Fibroblast of skin of scalp (primary cell): ENCODE measurements around the gene PRR36. TPM values are rescaled to one million over a fixed set of nuclear protein-coding genes. Genes with fewer than 3 reads are reported as not detected.
"Not testable (repeated sequence)": the region's sequence is repeated elsewhere in the genome, so short reads cannot be mapped to it uniquely, and the experiment has no call there.

Experiments
- DNase-seq: peaks from one replicate; pipeline ENCODE4 v3.0.0-alpha.2; 2013
- polyA plus RNA-seq, 2 experiments: library from polyadenylated mRNA; unstranded; fragments of 120-200 nt; gene quantifications; one replicate each; pipeline ENCODE4 v1.2.1, GENCODE V29; 2013; ENCODE audit not compliant: insufficient read length in 2 of 2

Gene PRR36
- not detected for polyA plus RNA-seq (2013, experiment 1 of 2; ENCODE audit: insufficient read length)
- polyA plus RNA-seq (2013, experiment 2 of 2; ENCODE audit: insufficient read length), result 0.26 TPM

GRCh38 chr19:7874076-7874896 lies at the start of gene PRR36:
TSS of gene PRR36 (minus strand) at chr19:7874390. CDS start at chr19:7873689, 701 bp downstream.
- no peak for DNase-seq

- no peak for DNase-seq
Observed at GRCh38 chr19:7923295-7924191, 49.4 kb upstream of the PRR36 start.

- DNase-seq, result no peak
Observed at GRCh38 chr19:7922836-7923195, 48.6 kb upstream of the PRR36 start.

GRCh38 chr19:7921967-7922835 lies 48.0 kb upstream of the PRR36 start:
- DNase-seq, result no peak

- DNase-seq, result no peak
Observed at GRCh38 chr19:7921302-7921966, 47.2 kb upstream of the PRR36 start.

- DNase-seq, result peak; percentile 97
Observed at GRCh38 chr19:7920519-7921301, 46.5 kb upstream of the PRR36 start.

- peak; percentile 96 for DNase-seq
Observed at GRCh38 chr19:7919610-7920518, 45.7 kb upstream of the PRR36 start, which contains the start of gene SNAPC2. TSS of gene SNAPC2 (plus strand) at chr19:7920338. CDS start at chr19:7920367, 29 bp downstream.

- DNase-seq, result no peak
Observed at GRCh38 chr19:7918615-7919421, 44.6 kb upstream of the PRR36 start.

- DNase-seq, result not testable (repeated sequence)
Observed at GRCh38 chr19:7918062-7918614, 43.9 kb upstream of the PRR36 start.

- DNase-seq, result peak; percentile 44
Observed at GRCh38 chr19:7917267-7918061, 43.3 kb upstream of the PRR36 start.

- no peak for DNase-seq
Observed at GRCh38 chr19:7916955-7917266, 42.7 kb upstream of the PRR36 start.

- DNase-seq, result no peak
Observed at GRCh38 chr19:7916103-7916954, 42.1 kb upstream of the PRR36 start.

GRCh38 chr19:7915250-7916102 lies 41.3 kb upstream of the PRR36 start:
- no peak for DNase-seq

GRCh38 chr19:7914598-7915045 lies 40.4 kb upstream of the PRR36 start, which contains the start of gene TGFBR3L:
TSS of gene TGFBR3L (plus strand) at chr19:7914830.
- no peak for DNase-seq

GRCh38 chr19:7914099-7914498 lies 39.9 kb upstream of the PRR36 start:
- no peak for DNase-seq

- DNase-seq, result no peak
Observed at GRCh38 chr19:7913652-7914051, 39.5 kb upstream of the PRR36 start.
